Fibroblast of skin of abdomen (primary cell): ENCODE data around the gene DCTN5.
"Not testable (repeated sequence)": the region's sequence is repeated elsewhere in the genome, so short reads cannot be mapped to it uniquely, and the experiment has no call there.

Experiments
- DNase-seq: peaks from one replicate; pipeline ENCODE4 v3.0.0-alpha.2; 2013

Gene DCTN5

GRCh38 chr16:23694265-23694643 lies 53.0 kb downstream of the DCTN5 start:
- no peak for DNase-seq

GRCh38 chr16:23694644-23695373 lies 53.5 kb downstream of the DCTN5 start:
- DNase-seq = peak; percentile 23

GRCh38 chr16:23695756-23696155 lies 54.5 kb downstream of the DCTN5 start:
- no peak for DNase-seq

DNA sequence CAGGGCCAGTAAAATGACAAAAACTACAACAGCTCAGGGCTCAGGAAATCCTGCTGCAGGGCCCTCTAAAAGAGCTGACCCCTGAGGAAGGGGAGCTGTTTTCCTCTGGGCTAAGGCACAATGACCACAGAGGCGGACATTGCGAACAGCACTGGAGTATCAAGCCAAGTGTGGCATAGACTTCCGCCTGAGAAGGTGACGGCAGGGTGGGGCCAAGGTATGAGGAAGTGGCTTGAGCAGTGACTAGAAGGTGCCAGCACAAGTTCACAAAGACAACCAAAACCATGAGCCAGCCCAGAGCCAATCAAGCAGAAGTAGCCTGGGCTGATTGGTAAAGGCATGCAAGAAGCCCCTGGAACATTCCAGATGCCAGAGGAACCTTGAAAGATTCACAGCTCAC lies 57.8 kb downstream of the DCTN5 start:
- no peak for DNase-seq

- no peak for DNase-seq
These were observed 58.8 kb downstream of the DCTN5 start for GRCh38 chr16:23700093-23700492.

DNA sequence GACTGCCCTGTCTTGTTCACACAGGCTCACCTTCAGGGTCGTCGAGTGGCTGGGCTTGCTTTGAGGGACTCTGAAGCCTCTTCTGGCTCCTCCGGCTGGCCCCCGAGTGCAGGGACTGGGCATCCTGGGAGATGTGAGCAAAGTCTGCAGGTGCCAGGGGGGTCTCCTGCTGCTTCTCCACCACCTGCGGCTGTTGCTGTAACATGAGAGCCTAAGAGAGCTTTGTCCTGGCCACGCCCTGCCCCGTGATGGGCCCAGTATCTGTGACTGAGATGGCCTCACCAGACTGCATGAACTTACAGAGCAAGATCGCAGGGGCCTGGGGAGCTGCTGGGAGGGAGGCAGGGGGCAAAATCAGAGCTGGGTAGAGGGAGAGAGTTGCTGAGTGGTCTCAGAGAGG lies 59.2 kb downstream of the DCTN5 start:
- DNase-seq = no peak

DNA sequence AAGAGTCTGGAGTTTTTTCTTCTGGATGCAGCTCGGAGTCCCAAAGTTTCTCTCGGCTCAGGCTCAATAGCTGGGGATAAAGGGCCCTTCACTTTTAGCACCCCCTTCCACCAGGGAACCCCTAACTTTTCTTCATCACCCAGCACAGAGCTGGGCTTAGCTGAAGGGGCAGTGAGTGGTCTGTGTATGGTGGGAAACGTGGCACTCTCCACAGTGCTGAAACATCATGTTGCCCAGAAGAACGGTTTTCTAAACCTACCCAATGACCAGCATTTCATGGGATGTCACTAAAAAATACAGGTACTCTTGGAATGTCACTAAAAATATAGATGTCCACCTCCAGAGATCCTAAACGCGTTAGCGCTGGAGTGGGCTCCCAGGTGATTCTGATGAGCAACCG lies 59.8 kb downstream of the DCTN5 start:
- no peak for DNase-seq

DNA sequence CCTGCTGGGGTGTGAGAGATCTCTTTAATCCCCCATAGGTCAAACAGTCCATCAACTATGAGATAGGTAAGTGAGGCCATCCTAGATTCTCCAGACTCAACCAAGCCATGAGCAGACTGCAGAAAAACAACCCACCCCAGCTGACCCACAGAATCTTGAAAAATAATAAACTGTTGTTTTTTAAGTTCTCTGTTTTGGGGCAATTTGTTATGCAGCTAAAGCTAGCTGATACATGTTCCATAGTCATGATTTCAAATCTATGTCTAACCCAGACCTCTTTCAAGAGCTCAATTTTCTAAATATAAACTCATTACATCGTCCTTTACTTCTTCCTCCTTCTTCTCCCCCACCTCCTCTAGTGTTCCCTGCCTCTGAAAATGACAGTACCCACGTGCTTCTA lies 61.7 kb downstream of the DCTN5 start:
- DNase-seq = no peak

DNA sequence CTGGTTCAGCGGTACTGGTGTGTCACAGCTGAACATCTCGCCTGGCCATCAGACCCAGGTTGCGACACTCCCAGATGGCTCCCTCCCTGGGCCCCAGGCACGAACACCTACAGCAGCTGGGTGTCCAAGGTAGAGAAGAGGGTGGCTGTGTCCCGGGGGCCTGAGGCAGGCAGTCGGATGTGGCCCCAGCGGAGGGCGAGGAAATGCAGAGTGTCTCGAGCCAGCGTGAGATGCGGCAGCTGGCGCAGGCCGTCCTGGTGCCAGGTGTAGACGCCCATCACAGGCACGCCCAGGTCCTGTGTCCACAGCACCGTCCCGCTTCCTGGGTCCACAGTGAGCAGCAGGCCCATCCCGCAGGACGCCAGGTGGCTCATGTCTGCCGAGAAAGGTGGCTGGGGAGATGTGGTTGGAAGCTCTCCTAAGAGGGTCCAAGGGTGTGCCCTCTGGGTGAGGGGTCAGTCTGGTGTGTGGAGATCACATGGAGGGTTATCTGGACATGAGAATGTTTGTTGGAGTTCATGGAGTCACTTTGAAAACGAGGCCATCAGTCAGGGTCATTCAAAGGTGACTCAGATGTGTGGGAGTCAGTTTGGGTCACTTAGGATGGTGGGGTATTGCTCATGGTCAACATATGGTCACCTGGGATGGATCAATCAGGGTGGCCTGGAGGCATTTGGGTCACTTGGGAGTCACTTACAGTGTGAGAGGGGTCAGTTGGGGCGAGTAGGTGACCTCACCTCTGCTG lies 63.7 kb downstream of the DCTN5 start:
- DNase-seq = no peak

- no peak for DNase-seq
These were observed 64.2 kb downstream of the DCTN5 start for GRCh38 chr16:23705517-23705902.

DNA sequence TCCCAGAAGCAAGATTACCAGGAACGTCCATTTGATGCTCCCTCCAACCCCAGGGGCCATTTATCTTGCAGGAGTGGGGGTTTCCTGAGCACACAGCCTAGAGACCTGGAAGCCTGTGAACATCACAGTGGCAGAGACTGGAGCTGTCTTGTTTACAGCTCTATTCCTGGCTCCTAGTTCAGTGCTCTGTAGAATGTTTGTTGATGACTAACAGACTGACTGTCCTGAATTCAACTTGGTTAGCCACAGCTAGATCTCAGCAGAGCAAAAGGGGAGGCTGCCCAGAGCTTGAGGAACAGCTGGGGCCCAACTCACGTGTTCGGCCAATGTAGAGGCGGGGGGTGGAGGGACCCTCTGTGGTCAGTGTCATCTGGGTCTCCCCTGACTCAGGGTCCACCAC lies 65.2 kb downstream of the DCTN5 start:
- no peak for DNase-seq

GRCh38 chr16:23709536-23709935 lies 68.3 kb downstream of the DCTN5 start:
- DNase-seq = no peak

GRCh38 chr16:23710008-23710407 lies 68.7 kb downstream of the DCTN5 start:
- no peak for DNase-seq

DNA sequence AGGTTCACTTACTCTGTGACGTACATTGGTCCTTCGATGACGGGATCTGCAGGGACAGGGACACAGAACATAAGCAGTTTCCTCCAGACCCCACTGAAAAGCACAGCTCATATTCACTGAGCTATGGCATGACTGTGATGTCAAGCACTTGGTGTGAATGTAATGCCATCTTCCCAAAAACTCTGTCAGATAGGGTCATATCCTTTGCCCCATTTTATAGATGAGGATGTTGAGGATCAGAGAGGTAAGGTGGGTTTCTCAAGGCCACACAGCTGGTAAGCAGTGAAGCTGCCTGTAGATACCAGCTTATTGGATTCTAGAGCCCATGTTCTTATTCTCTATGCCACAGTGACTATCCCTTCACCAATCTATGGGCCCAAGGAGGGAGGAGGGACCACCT lies 69.2 kb downstream of the DCTN5 start:
- DNase-seq = no peak

GRCh38 chr16:23711785-23712184 lies 70.5 kb downstream of the DCTN5 start:
- DNase-seq = no peak

DNA sequence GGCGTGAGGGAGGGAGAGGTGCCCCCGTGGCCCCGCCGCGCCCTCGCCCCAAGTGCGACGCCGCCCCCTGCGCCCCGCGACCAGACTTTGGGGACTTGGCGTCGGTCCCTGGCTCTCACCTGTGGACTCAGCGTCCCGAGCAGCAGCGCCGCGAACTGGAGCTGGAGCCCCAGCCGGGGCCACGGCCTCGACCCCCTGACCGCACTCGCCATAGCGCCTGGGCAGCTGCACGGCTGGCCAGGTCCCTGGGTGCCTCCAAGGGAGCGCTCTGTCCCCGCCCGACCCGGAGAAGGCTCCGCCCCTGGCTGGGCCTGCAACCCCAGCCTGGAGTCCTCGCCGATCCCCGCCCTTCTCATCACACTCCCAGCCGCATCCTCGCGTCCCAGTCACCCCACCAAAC lies 71.7 kb downstream of the DCTN5 start, which contains the start of gene ERN2:
ERN2 (minus strand) TSS at position 247 of the 400 bp plus-strand sequence; CDS start at position 212, 35 bp downstream.
- DNase-seq = no peak

GRCh38 chr16:23716484-23716883 lies 75.2 kb downstream of the DCTN5 start:
- no peak for DNase-seq

GRCh38 chr16:23722613-23723240 lies 81.5 kb downstream of the DCTN5 start:
- DNase-seq = not testable (repeated sequence)

GRCh38 chr16:23724096-23724784 lies 83.0 kb downstream of the DCTN5 start:
- DNase-seq = no peak

GRCh38 chr16:23724785-23725131 lies 83.5 kb downstream of the DCTN5 start:
- no peak for DNase-seq

DNA sequence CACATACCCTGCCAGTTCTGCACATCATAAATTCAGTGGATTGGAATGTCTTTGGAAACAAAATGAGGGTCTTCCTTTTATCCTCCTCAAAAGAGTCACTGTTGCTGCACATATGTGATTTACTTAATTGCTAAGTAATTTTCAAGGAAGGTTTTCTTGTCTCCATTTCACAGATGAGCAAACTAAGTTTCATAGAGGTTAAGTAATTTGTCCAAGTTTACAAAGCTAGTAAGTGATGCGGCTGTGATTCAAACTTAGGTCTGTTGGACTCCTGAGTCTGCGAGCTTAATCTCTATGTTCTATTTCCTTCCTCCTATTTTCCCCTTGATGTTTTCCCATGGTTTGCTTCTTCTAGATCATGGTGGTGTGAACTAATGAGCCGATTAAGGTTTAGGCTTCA lies 85.4 kb downstream of the DCTN5 start:
- DNase-seq = no peak
